NB4 (cell line): ENCODE results near the gene CRABP1.

Experiments
- DNase-seq: peaks from one replicate; pipeline ENCODE4 v3.0.0; 2010; ENCODE audit warnings: low read depth
- H3K4me3 ChIP-seq: one replicate; pipeline ENCODE4 v1.5.1; 2011; ENCODE audit warnings: mild to moderate bottlenecking, low read depth, low read length, moderate library complexity
- MYC ChIP-seq: IDR thresholded peaks from 2 replicates; pipeline ENCODE4 v1.6.1; 2011; ENCODE audit warnings: low read depth, low read length
- POLR2A ChIP-seq: IDR thresholded peaks from 2 replicates; pipeline ENCODE4 v1.6.1; 2011; ENCODE audit warnings: mild to moderate bottlenecking; ENCODE audit not compliant: insufficient read length; ENCODE audit errors: extremely low read depth
- TF ChIP-seq, protein P1 (sequence below): IDR thresholded peaks from one replicate; pipeline ENCODE4 v1.5.1; 2012; ENCODE audit warnings: low read depth, low read length
- TF ChIP-seq, protein P2 (sequence below): IDR thresholded peaks from 2 replicates; pipeline ENCODE4 v1.6.1; 2011; ENCODE audit warnings: low read depth, low read length

Gene CRABP1

DNA sequence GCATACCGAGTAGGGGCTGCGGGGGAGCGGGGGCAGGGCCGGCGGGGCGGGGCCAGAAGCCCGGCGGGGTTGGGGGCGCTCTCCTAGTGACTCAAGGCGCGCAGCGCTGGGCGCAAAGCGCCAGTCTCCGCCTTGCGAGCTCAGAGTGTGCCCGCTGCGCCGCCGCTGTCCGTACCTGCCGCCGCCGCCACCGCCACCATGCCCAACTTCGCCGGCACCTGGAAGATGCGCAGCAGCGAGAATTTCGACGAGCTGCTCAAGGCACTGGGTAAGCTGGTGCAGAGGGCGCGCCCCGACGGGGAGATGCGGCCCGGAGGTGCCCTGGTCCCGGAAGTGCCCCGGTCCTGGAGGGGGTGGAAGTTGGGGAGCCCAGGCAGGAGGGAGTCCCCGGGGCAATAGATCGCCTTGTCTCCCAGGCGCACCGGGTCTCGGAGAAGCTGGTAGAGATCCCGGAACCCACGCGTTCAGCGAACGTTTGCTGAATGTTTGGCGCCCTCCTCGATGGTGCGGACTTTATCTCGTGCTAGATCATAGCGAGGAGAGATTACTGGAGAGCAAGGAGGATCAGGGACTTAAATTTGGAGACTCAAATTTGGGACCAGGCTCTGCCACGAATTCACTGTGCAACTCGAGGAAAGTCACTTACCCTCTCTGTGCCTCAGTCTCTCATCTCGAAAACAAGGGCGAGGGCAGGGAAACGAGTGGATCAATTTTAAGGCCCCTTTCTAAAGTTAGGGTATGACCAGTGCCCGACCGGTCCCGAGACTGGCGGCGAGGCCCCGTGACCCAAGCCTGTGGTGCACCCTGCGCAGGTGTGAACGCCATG is at the start of gene CRABP1:
Gene CRABP1 (plus strand): TSS at position 123 of the 826 bp plus-strand sequence. CDS start 76 bp downstream, at position 199.
- TF ChIP-seq, protein P1, sequence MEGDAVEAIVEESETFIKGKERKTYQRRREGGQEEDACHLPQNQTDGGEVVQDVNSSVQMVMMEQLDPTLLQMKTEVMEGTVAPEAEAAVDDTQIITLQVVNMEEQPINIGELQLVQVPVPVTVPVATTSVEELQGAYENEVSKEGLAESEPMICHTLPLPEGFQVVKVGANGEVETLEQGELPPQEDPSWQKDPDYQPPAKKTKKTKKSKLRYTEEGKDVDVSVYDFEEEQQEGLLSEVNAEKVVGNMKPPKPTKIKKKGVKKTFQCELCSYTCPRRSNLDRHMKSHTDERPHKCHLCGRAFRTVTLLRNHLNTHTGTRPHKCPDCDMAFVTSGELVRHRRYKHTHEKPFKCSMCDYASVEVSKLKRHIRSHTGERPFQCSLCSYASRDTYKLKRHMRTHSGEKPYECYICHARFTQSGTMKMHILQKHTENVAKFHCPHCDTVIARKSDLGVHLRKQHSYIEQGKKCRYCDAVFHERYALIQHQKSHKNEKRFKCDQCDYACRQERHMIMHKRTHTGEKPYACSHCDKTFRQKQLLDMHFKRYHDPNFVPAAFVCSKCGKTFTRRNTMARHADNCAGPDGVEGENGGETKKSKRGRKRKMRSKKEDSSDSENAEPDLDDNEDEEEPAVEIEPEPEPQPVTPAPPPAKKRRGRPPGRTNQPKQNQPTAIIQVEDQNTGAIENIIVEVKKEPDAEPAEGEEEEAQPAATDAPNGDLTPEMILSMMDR = no peak
- TF ChIP-seq POLR2A = no peak
- TF ChIP-seq, protein P2, sequence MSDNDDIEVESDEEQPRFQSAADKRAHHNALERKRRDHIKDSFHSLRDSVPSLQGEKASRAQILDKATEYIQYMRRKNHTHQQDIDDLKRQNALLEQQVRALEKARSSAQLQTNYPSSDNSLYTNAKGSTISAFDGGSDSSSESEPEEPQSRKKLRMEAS = no peak
- TF ChIP-seq MYC = no peak
- DNase-seq = no peak
- no peak within 1 kb of the TSS for H3K4me3 ChIP-seq

DNA sequence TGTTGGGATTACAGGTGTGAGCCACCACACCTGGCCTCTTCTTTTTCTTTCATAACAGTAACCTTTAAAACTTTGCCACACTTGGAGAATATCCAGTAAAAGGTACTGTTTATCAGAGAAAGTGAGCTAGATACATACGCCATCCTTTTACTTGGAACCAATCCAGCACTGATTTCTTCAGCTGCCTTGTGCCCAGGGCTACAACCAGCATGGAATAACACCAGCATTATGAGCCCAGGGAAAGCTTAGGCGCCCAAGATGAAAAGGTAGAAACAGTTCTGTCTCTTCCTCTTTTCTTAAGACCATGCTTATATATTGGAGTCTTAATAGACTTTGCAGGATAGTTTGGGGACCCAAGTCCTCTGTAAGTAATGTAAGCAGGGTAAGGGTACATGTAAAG is 49.1 kb upstream of the CRABP1 start:
- TF ChIP-seq, protein P1 = no peak
- TF ChIP-seq, protein P2 = no peak
- TF ChIP-seq MYC = no peak
- no peak for TF ChIP-seq POLR2A
- DNase-seq = no peak
- H3K4me3 ChIP-seq = no peak overlapping the region

GRCh38 chr15:78291698-78292097 is 48.5 kb upstream of the CRABP1 start:
- TF ChIP-seq, protein P2 = no peak
- TF ChIP-seq, protein P1 = no peak
- no peak overlapping the region for H3K4me3 ChIP-seq
- DNase-seq = no peak

DNA sequence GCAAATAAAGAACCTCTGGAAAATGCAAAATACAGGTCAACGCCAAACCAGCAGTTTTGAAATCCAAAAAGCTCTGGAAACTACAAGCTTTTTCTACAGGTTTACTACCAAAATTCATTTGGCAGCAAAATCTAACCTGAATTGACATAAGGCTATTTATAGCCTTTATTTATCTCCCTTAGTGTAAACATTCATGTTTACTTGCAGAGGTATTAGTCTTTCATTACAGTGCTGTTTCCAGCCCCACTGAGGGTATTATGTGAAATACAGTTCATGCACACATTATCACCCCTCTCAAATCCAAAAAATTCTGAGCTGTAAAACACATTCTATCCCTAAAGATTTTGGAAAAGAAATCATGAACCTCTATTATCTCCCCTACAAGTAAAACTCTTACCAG is 47.9 kb upstream of the CRABP1 start:
- DNase-seq = no peak
- no peak overlapping the region for H3K4me3 ChIP-seq
- TF ChIP-seq, protein P1 = no peak
- no peak for TF ChIP-seq POLR2A

DNA sequence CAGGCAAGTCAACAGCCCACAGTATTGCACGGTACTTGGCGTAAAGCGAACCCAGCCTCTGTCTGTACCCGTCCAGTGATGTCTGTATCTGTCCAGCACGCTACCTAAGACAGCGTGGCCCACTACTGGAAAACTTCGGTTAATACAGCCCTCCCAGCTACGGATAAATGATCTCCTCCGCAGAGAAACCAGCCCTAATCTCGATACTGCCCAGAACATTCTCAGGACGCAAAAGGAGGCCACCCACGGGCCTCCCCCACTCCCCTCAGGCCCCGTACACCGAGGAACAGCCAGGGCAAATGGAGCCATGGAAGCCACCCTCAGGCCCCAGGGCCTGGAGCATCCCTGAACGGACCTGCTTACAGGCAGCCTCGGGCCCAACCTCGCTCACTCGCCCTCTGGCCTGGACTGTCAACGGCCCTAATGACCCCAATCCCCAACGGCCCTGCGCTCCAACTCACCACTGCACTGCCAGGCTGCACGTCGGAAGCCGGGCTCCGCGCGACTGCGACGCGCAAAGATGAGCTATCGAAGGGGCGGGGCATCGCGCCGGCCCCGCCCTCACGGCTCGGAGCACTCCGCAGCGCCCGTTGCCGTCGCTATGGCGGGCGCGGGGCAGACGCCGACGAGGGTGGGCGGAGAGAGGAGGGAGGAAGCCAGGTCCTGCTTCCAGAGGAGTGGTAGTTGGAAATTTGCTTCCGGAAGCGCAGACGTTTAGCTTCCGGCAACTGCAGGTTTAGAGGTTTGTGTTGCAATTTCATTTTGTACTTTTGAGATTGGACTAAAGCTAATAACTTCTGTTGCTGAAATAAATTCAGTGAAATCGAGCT is 40.8 kb upstream of the CRABP1 start, which contains the start of gene SKIC8:
Gene SKIC8 (minus strand): TSS at position 509 of the 830 bp plus-strand sequence. CDS start 3,923 bp downstream, outside the sequence.
- DNase-seq = peak; percentile 97
- H3K4me3 ChIP-seq = peak within 1 kb of the TSS; percentile 77
- TF ChIP-seq, protein P2 = peak; percentile 84
- TF ChIP-seq, protein P1 = no peak
- TF ChIP-seq MYC (peak; percentile 62), POLR2A (peak; percentile 87)
